Measurements from ENCODE around the gene COMMD10. TPM values are rescaled to one million over a fixed set of nuclear protein-coding genes. Genes with fewer than 3 reads are reported as not detected.

COMMD10 gene
- 19.8 and 23.1 TPM in 2 replicates for polyA plus RNA-seq
- 20.0 and 26.2 TPM in 2 replicates for polyA minus RNA-seq

- H3K36me3 ChIP-seq (ENCODE audit: insufficient read depth, low read length), result no peaks in the 10 kb centered on the region
Measured at GRCh38 chr5:116084871-116085715, at the start of gene COMMD10. COMMD10 (plus strand) TSS chr5:116085025.

DNA sequence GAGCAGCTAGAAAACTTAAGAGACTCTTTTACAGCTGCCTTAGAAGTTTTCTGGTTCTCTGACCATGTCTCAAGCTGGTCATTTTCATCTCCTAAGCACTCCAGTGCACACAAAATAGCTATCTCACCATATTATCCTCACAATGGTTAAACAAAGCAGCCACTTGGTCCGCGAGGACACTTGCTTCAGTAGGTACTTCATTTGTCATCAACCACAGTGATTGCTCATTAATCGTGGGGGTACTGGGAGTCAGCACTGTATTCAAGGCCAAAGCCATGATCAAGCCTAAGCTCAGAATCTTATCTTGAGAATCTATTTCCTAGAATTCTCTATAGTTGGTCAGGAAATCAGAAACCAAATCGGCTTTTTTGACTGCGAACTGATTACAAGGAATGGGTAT, 49.7 kb upstream of the COMMD10 start:
- H2AFZ ChIP-seq (ENCODE audit: low read depth, low read length), result no peak overlapping the region
- H3F3A ChIP-seq (ENCODE audit: insufficient read depth, low read length, poor library complexity, severe bottlenecking), result no peaks in the 10 kb centered on the region
- H4K20me1 ChIP-seq (ENCODE audit: insufficient read depth), result no peaks in the 10 kb centered on the region
- no peaks in the 10 kb centered on the region for H3K36me3 ChIP-seq (ENCODE audit: insufficient read depth, low read length)
- no peak overlapping the region for H3K4me3 ChIP-seq (ENCODE audit: low read length)
- H3K9ac ChIP-seq (ENCODE audit: low read length), result no peak overlapping the region
- H3K4me2 ChIP-seq (ENCODE audit: low read length), result no peak overlapping the region
- no peaks in the 10 kb centered on the region for H3K79me2 ChIP-seq (replicated peaks; ENCODE audit: insufficient read depth, low read length)
- no peak overlapping the region for H3K27ac ChIP-seq (ENCODE audit: low read length)
- H3K9me3 ChIP-seq (ENCODE audit: low read length), result no peaks in the 10 kb centered on the region
- H3K9me2 ChIP-seq (ENCODE audit: insufficient read depth, low read length), result no peaks in the 10 kb centered on the region
- H3K27me3 ChIP-seq (ENCODE audit: insufficient read depth, low read depth, low read length), result no peaks in the 10 kb centered on the region
- TF ChIP-seq MXI1 (conservative IDR thresholded peaks at IDR 0.05; ENCODE audit: poor library complexity, severe bottlenecking) (no peak), EZH2 (IDR thresholded peaks at IDR 0.05; ENCODE audit: borderline replicate concordance, insufficient read depth, low read length, poor library complexity, severe bottlenecking) (no peak), RAD21 (conservative IDR thresholded peaks at IDR 0.05) (no peak), CTCF (IDR thresholded peaks at IDR 0.05; ENCODE audit: poor library complexity, severe bottlenecking) (no peak), SMC3 (conservative IDR thresholded peaks at IDR 0.05; ENCODE audit: poor library complexity) (no peak), POLR2AphosphoS5 (IDR thresholded peaks at IDR 0.05) (no peak), EP300 (conservative IDR thresholded peaks at IDR 0.05; ENCODE audit: poor library complexity, severe bottlenecking) (no peak), TAF1 (IDR thresholded peaks at IDR 0.05; ENCODE audit: low read depth) (no peak)

More at GRCh38 chr5:116084871-116085715, at the start of gene COMMD10:
- peaks cover 3% of the 10 kb centered on the region for H3F3A ChIP-seq (ENCODE audit: insufficient read depth, low read length, poor library complexity, severe bottlenecking)
- peak within 1 kb of the TSS; percentile 98 for H3K4me2 ChIP-seq (ENCODE audit: low read length)
- peak within 1 kb of the TSS; percentile 82 for H3K27ac ChIP-seq (ENCODE audit: low read length)
- H3K4me3 ChIP-seq (ENCODE audit: low read length), result peak within 1 kb of the TSS; percentile 91
- H3K9me2 ChIP-seq (ENCODE audit: insufficient read depth, low read length), result no peaks in the 10 kb centered on the region
- no peaks in the 10 kb centered on the region for H3K27me3 ChIP-seq (ENCODE audit: insufficient read depth, low read depth, low read length)
- peaks cover 8% of the 10 kb centered on the region for H3K79me2 ChIP-seq (replicated peaks; ENCODE audit: insufficient read depth, low read length)
- peak within 1 kb of the TSS; percentile 81 for H3K9ac ChIP-seq (ENCODE audit: low read length)
- TF ChIP-seq EZH2 (IDR thresholded peaks at IDR 0.05; ENCODE audit: borderline replicate concordance, insufficient read depth, low read length, poor library complexity, severe bottlenecking) (no peak), EP300 (conservative IDR thresholded peaks at IDR 0.05; ENCODE audit: poor library complexity, severe bottlenecking) (peak; percentile 41), CTCF (IDR thresholded peaks at IDR 0.05; ENCODE audit: poor library complexity, severe bottlenecking) (no peak), TAF1 (IDR thresholded peaks at IDR 0.05; ENCODE audit: low read depth) (no peak), MXI1 (conservative IDR thresholded peaks at IDR 0.05; ENCODE audit: poor library complexity, severe bottlenecking) (peak; percentile 94), SMC3 (conservative IDR thresholded peaks at IDR 0.05; ENCODE audit: poor library complexity) (peak; percentile 38), RAD21 (conservative IDR thresholded peaks at IDR 0.05) (no peak), POLR2AphosphoS5 (IDR thresholded peaks at IDR 0.05) (peak; percentile 79)
- TF ChIP-seq, protein P1, sequence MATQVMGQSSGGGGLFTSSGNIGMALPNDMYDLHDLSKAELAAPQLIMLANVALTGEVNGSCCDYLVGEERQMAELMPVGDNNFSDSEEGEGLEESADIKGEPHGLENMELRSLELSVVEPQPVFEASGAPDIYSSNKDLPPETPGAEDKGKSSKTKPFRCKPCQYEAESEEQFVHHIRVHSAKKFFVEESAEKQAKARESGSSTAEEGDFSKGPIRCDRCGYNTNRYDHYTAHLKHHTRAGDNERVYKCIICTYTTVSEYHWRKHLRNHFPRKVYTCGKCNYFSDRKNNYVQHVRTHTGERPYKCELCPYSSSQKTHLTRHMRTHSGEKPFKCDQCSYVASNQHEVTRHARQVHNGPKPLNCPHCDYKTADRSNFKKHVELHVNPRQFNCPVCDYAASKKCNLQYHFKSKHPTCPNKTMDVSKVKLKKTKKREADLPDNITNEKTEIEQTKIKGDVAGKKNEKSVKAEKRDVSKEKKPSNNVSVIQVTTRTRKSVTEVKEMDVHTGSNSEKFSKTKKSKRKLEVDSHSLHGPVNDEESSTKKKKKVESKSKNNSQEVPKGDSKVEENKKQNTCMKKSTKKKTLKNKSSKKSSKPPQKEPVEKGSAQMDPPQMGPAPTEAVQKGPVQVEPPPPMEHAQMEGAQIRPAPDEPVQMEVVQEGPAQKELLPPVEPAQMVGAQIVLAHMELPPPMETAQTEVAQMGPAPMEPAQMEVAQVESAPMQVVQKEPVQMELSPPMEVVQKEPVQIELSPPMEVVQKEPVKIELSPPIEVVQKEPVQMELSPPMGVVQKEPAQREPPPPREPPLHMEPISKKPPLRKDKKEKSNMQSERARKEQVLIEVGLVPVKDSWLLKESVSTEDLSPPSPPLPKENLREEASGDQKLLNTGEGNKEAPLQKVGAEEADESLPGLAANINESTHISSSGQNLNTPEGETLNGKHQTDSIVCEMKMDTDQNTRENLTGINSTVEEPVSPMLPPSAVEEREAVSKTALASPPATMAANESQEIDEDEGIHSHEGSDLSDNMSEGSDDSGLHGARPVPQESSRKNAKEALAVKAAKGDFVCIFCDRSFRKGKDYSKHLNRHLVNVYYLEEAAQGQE (IDR thresholded peaks at IDR 0.05; ENCODE audit: borderline replicate concordance), result peak; percentile 40
- peak within 1 kb of the TSS; percentile 92 for H2AFZ ChIP-seq (ENCODE audit: low read depth, low read length)
- H4K20me1 ChIP-seq (ENCODE audit: insufficient read depth), result no peaks in the 10 kb centered on the region
- H3K9me3 ChIP-seq (ENCODE audit: low read length), result no peaks in the 10 kb centered on the region

Data from neural cell (in vitro differentiated cells).